ENCODE data around the gene C16orf92. TPM values are rescaled to one million over a fixed set of nuclear protein-coding genes. Genes with fewer than 3 reads are reported as not detected.

Gene C16orf92
- total and polyA plus RNA-seq, 2 of the 13 experiments (the other 11 are each of a cell fraction or from before 2014, with no cell fraction given), result not detected

GRCh38 chr16:30002614-30003346 lies 20.2 kb upstream of the C16orf92 start:
- no peak for ATAC-seq
- no peak for FAIRE-seq
- no peak overlapping the region for H3K4me3 ChIP-seq (replicated peaks in 1 of 3; ENCODE audit: insufficient read depth in 1 of 3, low read depth in 2 of 3, low read length in 3 of 3)
- no peaks in the 10 kb centered on the region for H3K9me3 ChIP-seq (ENCODE audit: low read length)
- BruUV-seq (replicated peaks), result no TSS peak
- CTCF ChIA-PET (ENCODE audit: low intra/inter-chr PET ratio, low total read pairs), result no interaction called here
- no peak overlapping the region for H3K4me2 ChIP-seq (ENCODE audit: low read depth, low read length)
- H3K36me3 ChIP-seq (replicated peaks in 1 of 2; ENCODE audit: control insufficient read depth in 1 of 2, insufficient read depth in 2 of 2, low read length in 2 of 2), result peaks cover 0 to 3% of the 10 kb centered on the region in 2 experiments; a peak in 1 of 5 replicates
- TF ChIP-seq EED (CRISPR knock-in tag; IDR thresholded peaks at IDR 0.05) (no peak), ZFP36L2 (CRISPR knock-in tag; IDR thresholded peaks at IDR 0.05) (no peak), RORA (CRISPR knock-in tag; IDR thresholded peaks at IDR 0.05) (no peak), TMF1 (CRISPR knock-in tag; IDR thresholded peaks at IDR 0.05; ENCODE audit: low read depth) (no peak), XBP1 (CRISPR knock-in tag; IDR thresholded peaks at IDR 0.05) (no peak), ARID5B (CRISPR knock-in tag; IDR thresholded peaks at IDR 0.05) (no peak), IRF2 (CRISPR knock-in tag; IDR thresholded peaks at IDR 0.05) (no peak), CBFB (CRISPR knock-in tag; IDR thresholded peaks at IDR 0.05) (no peak)
- in situ Hi-C loops (cut with HindIII; ENCODE audit: extremely low pct_ligation_motif_present, low pct_unique_long_range_greater_than_20kb), result loop anchor here (10.0 kb wide), 1 partner anchor 138 kb away; the partner anchor contains the start of gene CDIPT
- intact Hi-C loops (cut with micrococcal nuclease; ENCODE audit: unreplicated experiment), result no loop called here
- no peak overlapping the region for H2AFZ ChIP-seq (ENCODE audit: low read length)
- POLR2A ChIA-PET, result interaction anchor here (0.5 to 0.6 kb wide), 2 partner anchors 30 to 692 kb away, joined by 3 read pairs; no protein-coding TSS in a partner anchor
- no peaks in the 10 kb centered on the region for H4K20me1 ChIP-seq (ENCODE audit: insufficient read depth, low read length)
- no peak overlapping the region for H3K27ac ChIP-seq (ENCODE audit: extremely low read length, insufficient read depth, low read length)
- H3K9ac ChIP-seq (ENCODE audit: insufficient read depth, low read depth, low read length), result no peak overlapping the region
- H3K27me3 ChIP-seq (ENCODE audit: control insufficient read depth in 1 of 2, insufficient read depth in 2 of 2, low read length in 2 of 2), result no peaks in the 10 kb centered on the region
- no peaks in the 10 kb centered on the region for H3K79me2 ChIP-seq (ENCODE audit: insufficient read depth, low read length)
- WGBS (ENCODE audit: low lambda C conversion rate), result 94% methylated on average over 19 of the region's 19 CpGs
- no peaks in the 10 kb centered on the region for H3K4me1 ChIP-seq (ENCODE audit: insufficient read depth, low read length)
- DNase-seq (ENCODE audit: low spot score), result no peak
